Endodermal cell (in vitro differentiated cells): ENCODE data around the gene PAIP1. TPM values are rescaled to one million over a fixed set of nuclear protein-coding genes. Genes with fewer than 3 reads are reported as not detected.

Experiments
- DNase-seq: peaks from one replicate; pipeline ENCODE4 v3.0.0-alpha.2; 2017
- H3K27ac ChIP-seq: 2 replicates; pipeline ENCODE4 v1.5.1; 2013; ENCODE audit warnings: mild to moderate bottlenecking, low read depth, low read length, moderate library complexity
- H3K27me3 ChIP-seq: 2 replicates; pipeline ENCODE4 v1.6.1; 2013; ENCODE audit warnings: mild to moderate bottlenecking, low read length, moderate library complexity; ENCODE audit not compliant: insufficient read depth, control insufficient read depth, poor library complexity, severe bottlenecking
- H3K36me3 ChIP-seq: 2 replicates; pipeline ENCODE4 v1.7.0; 2013; ENCODE audit warnings: mild to moderate bottlenecking, low read length, moderate library complexity; ENCODE audit not compliant: control insufficient read depth, insufficient read depth
- H3K4me1 ChIP-seq: one replicate; pipeline ENCODE4 v1.7.0; 2013; ENCODE audit warnings: low read length; ENCODE audit not compliant: control insufficient read depth, insufficient read depth
- H3K4me3 ChIP-seq: 2 replicates; pipeline ENCODE4 v1.5.1; 2013; ENCODE audit warnings: mild to moderate bottlenecking, low read length, moderate library complexity
- H3K9ac ChIP-seq: 2 replicates; pipeline ENCODE4 v1.6.1; 2013; ENCODE audit warnings: mild to moderate bottlenecking, low read length, moderate library complexity; ENCODE audit not compliant: poor library complexity, severe bottlenecking; ENCODE audit errors: extremely low read depth
- H3K9me3 ChIP-seq: 2 replicates; pipeline ENCODE4 v1.6.1; 2013; ENCODE audit warnings: mild to moderate bottlenecking, low read length, moderate library complexity; ENCODE audit not compliant: control insufficient read depth
- H3K27ac Mint-ChIP-seq: 2 replicates; pipeline ENCODE4 v1.8.0; 2020; ENCODE audit warnings: mixed read lengths
- H3K27me3 Mint-ChIP-seq: 2 replicates; pipeline ENCODE4 v1.8.0; 2021; ENCODE audit warnings: mild to moderate bottlenecking, mixed read lengths; ENCODE audit not compliant: insufficient read depth
- H3K36me3 Mint-ChIP-seq: 2 replicates; pipeline ENCODE4 v1.8.0; 2020; ENCODE audit warnings: low read depth, mixed read lengths
- H3K4me1 Mint-ChIP-seq: 2 replicates; pipeline ENCODE4 v1.8.0; 2020; ENCODE audit warnings: mixed read lengths
- H3K4me3 Mint-ChIP-seq: 2 replicates; pipeline ENCODE4 v1.8.0; 2020; ENCODE audit warnings: mild to moderate bottlenecking, moderate library complexity, mixed read lengths
- H3K9me3 Mint-ChIP-seq: 2 replicates; pipeline ENCODE4 v1.8.0; 2020; ENCODE audit warnings: mild to moderate bottlenecking, mixed read lengths
- CTCF ChIP-seq: fragments of 200-600 bp; sonication (generic); conservative IDR thresholded peaks from 2 replicates; pipeline ENCODE4 v1.5.0; 2021; ENCODE audit warnings: antibody characterized with exemption, mild to moderate bottlenecking
- WGBS, 2 experiments: methylation state at CpG; one replicate each; pipeline versions ENCODE4 v1.1.5 to v1.1.7; 2013; ENCODE audit warnings: missing lambda C conversion rate in 2 of 2, mixed read lengths in 1 of 2; ENCODE audit not compliant: insufficient coverage in 1 of 2, insufficient read length in 1 of 2; 5-methylcytosine and 5-hydroxymethylcytosine counted together
- total RNA-seq, 2 donors: library from RNA; stranded (reverse); fragmentation: NEBNext Ultra II Directional in 1 of 2; extraction: Animal tissue kit (Norgen Biotek cat#: 25700) in 1 of 2; gene quantifications; 2 replicates in 1 of 2; 3 replicates in 1 of 2; pipeline ENCODE4 v1.2.1, GENCODE V29; 2021

The PAIP1 gene
- total RNA-seq, 2 donors from 2014 or later, result 115 to 118 TPM

- Mint-ChIP-seq H3K4me3 (no peak overlapping the region), H3K4me1 (peaks cover 9% of the 10 kb centered on the region), H3K9me3 (no peaks in the 10 kb centered on the region), H3K27me3 (no peaks in the 10 kb centered on the region), H3K36me3 (peaks cover 8% of the 10 kb centered on the region), H3K27ac (no peak overlapping the region)
- Histone ChIP-seq H3K27me3 (no peaks in the 10 kb centered on the region), H3K4me3 (no peak overlapping the region), H3K9me3 (no peaks in the 10 kb centered on the region), H3K9ac (no peak overlapping the region), H3K36me3 (no peaks in the 10 kb centered on the region), H3K4me1 (no peaks in the 10 kb centered on the region), H3K27ac (no peak overlapping the region)
- no peak for DNase-seq
- 93 to 96% methylated on average over 4 to 8 of the region's 8 CpGs for WGBS, 2 experiments
- no peak for TF ChIP-seq CTCF
These were observed 13.7 kb upstream of the PAIP1 start for GRCh38 chr5:43570450-43571158.

GRCh38 chr5:43569236-43569746, 12.4 kb upstream of the PAIP1 start:
- TF ChIP-seq CTCF, result no peak
- H3K27me3 ChIP-seq, result no peaks in the 10 kb centered on the region
- H3K9me3 ChIP-seq, result no peaks in the 10 kb centered on the region
- DNase-seq, result no peak
- H3K9me3 Mint-ChIP-seq, result no peaks in the 10 kb centered on the region
- no peak overlapping the region for H3K27ac Mint-ChIP-seq
- whole genome bisulfite sequencing, 2 experiments, result 83 to 97% methylated on average over 2 to 3 of the region's 4 CpGs
- no peaks in the 10 kb centered on the region for H3K36me3 ChIP-seq
- no peak overlapping the region for H3K4me3 ChIP-seq
- no peaks in the 10 kb centered on the region for H3K36me3 Mint-ChIP-seq
- no peaks in the 10 kb centered on the region for H3K4me1 ChIP-seq
- no peak overlapping the region for H3K4me3 Mint-ChIP-seq
- H3K27ac ChIP-seq, result no peak overlapping the region
- H3K4me1 Mint-ChIP-seq, result peaks cover 9% of the 10 kb centered on the region
- H3K27me3 Mint-ChIP-seq, result no peaks in the 10 kb centered on the region
- H3K9ac ChIP-seq, result no peak overlapping the region

GRCh38 chr5:43567967-43568366, 11.1 kb upstream of the PAIP1 start:
- 87 to 92% methylated on average over 3 of the region's 3 CpGs for WGBS, 2 experiments
- H3K36me3 Mint-ChIP-seq, result no peaks in the 10 kb centered on the region
- Histone ChIP-seq H3K9ac (no peak overlapping the region), H3K27me3 (no peaks in the 10 kb centered on the region), H3K36me3 (no peaks in the 10 kb centered on the region), H3K4me3 (no peak overlapping the region), H3K27ac (no peak overlapping the region), H3K4me1 (no peaks in the 10 kb centered on the region), H3K9me3 (no peaks in the 10 kb centered on the region)
- TF ChIP-seq CTCF, result no peak
- no peaks in the 10 kb centered on the region for H3K27me3 Mint-ChIP-seq
- H3K4me3 Mint-ChIP-seq, result no peak overlapping the region
- H3K27ac Mint-ChIP-seq, result no peak overlapping the region
- DNase-seq, result no peak
- peaks cover 9% of the 10 kb centered on the region for H3K4me1 Mint-ChIP-seq
- no peaks in the 10 kb centered on the region for H3K9me3 Mint-ChIP-seq
